GM18858 (cell line): ENCODE measurements around the gene ZNF804A.

Experiments used
- ATAC-seq: cut with Tn5 transposase; IDR thresholded peaks from one replicate; pipeline ENCODE4 v1.9.1; 2021; ENCODE audit not compliant: unreplicated experiment

Gene ZNF804A

DNA sequence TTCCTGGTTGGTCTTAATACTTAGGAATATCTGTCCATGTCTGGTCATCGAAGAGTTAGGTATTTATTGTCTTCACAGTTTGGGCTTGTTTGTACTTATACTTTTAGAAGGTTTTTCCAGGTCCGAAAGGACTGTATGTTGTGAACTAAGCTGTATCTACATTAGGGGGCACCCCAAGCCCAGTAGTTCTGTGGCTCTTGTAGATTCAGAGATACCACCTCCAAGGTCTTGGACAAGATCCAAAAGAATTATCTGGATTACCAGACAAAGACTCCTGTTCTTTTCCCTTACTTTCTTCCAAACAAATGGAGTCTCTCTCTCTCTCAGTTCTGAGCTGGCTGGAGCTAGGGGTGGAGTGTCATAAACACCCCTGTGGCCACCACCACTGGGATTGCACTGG is 328.7 kb downstream of the ZNF804A start:
- no peak for ATAC-seq

DNA sequence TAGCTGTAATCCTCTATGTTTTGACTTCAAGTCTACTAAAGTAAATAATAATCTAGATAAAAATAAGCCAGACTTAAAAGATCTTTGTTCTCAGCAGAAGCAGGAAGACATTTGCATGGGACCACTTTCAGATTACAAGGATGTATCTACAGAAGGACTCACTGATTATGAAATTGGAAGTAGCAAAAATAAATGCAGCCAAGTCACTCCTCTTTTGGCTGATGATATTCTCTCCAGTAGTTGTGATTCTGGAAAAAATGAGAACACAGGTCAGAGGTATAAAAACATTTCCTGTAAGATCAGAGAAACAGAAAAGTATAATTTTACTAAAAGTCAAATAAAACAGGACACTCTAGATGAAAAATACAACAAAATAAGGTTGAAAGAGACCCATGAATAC is 338.4 kb downstream of the ZNF804A start:
- no peak for ATAC-seq

DNA sequence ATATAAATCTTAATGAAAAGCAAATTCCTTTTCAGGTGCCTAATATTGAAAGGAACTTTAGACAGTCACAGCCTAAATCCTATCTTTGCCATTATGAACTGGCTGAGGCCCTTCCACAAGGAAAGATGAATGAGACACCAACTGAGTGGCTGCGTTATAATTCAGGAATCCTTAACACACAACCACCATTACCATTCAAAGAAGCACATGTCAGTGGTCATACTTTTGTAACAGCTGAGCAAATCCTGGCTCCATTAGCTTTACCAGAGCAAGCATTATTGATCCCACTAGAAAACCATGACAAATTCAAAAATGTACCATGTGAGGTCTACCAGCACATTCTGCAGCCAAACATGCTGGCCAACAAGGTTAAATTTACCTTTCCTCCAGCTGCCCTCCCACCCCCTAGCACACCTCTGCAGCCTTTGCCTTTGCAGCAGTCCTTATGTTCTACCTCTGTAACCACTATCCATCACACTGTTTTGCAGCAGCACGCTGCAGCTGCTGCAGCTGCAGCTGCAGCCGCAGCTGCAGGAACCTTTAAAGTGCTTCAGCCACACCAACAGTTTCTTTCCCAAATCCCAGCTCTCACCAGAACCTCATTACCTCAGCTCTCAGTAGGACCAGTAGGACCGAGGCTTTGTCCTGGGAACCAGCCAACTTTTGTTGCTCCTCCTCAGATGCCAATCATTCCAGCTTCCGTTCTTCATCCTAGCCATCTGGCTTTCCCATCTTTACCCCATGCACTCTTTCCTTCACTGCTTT is 340.1 kb downstream of the ZNF804A start:
- no peak for ATAC-seq

DNA sequence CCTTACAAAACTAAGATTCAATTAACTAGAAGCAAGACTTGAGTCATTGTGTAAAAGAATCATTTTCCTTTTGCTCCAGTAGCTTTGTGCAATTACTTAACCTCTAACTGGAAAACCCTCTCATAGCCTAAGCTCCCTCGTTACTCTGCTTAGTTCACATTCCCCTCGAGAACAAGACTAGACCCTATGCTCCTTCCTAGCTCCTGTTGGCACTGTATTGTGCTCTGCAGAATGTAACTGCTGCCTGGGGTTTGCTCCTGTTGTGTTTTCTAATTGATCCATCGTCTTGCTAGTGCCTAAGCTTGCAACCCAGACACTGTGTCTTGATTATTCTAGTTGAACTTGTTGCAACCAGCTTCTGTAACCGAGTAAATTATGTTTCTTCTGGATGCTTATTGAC is 347.0 kb downstream of the ZNF804A start:
- ATAC-seq = no peak

DNA sequence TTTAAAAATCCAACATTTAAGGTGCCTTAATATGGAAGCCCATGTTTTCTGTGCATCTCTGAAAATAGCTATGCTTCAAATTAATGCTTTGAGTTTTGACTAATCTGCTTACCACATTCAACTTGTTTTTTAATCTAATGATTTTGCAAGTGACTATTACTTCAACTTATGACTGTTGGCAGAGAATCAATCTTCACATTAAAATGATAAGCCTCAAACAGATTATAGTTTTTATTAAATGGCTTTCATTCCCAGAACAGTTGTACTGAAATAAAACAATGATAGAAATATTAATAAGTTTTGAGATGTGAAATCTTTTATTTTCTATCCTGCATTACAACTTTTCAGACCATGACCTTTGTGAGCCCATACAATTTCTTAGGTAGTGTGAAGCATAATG is 347.5 kb downstream of the ZNF804A start:
- ATAC-seq = no peak

DNA sequence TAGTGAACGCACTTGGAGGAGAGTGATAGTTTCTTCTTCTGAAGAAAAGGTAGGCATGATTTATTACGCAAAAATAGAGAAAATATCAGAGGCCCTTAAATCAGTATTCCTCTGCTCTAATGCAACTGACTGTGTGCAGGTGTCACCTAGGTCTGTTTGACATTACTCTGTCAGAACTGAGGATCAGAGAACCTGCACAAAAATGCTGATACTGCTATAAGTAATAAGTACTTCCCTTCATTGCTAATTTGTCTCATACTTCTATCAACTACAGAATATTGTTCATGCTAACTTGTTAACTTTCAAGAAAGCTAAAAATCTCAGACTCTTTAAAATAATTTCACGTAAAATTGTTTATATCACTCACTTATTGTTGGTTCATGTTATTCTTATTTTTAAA is 358.5 kb downstream of the ZNF804A start:
- ATAC-seq = no peak

- no peak for ATAC-seq
These were observed 373.3 kb downstream of the ZNF804A start for GRCh38 chr2:184971546-184972068.
